Thyroid gland (tissue), 4 donors: ENCODE measurements around the gene MAFG.

Source experiments
- CTCF ChIP-seq, 6 experiments: fragments of 200-600 bp in 3 of 6; fragments of 450-650 bp in 3 of 6; sonication (generic) in 3 of 6; IDR thresholded peaks; one replicate each; pipeline ENCODE4 v1.5.1; 2016 to 2019; ENCODE audit warnings: antibody characterized with exemption in 6 of 6, mild to moderate bottlenecking in 2 of 6, inconsistent platforms in 1 of 6, moderate library complexity in 1 of 6
- POLR2A ChIP-seq, 2 donors: fragments of 450-650 bp; IDR thresholded peaks; one replicate each; pipeline ENCODE4 v1.6.1; 2017; ENCODE audit warnings: antibody characterized with exemption in 2 of 2, mild to moderate bottlenecking in 2 of 2, moderate library complexity in 1 of 2

DNA sequence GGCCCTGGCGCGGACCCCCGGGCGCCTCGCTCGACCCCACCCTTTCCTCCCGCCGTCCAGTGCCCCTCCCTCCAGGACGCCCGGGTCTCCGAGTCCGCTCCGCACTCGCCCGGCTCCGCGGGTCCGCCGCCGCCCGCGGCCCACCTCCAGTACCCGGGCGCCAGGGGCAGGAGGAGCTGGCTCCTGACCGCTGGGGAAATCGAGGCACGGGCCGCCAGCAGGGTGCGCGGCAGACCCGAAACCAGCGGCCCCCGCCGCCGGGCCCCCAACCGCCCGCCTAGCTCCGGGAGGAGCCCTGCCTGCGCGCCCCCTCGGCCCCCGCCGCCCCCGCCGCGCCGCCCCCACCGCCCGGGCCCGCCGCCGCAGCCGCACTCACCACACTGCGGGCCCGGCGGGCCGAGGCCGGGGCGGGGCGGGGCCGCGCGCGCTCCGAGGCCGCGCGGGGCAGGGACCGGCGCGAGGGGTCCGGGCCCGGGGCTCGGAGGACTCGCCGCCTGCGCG lies 333 bp downstream of the MAFG start:
- no peak for TF ChIP-seq CTCF (IDR thresholded peaks at IDR 0.05)
- no peak for TF ChIP-seq POLR2A (IDR thresholded peaks at IDR 0.05)
